Jurkat, Clone E6-1 (cell line): ENCODE measurements around the gene TMEM236.

Experiments
- DNase-seq: peaks from one replicate; pipeline ENCODE4 v3.0.0-alpha.2; 2011; ENCODE audit warnings: low read depth, low spot score
- H3K4me3 ChIP-seq: 2 replicates; pipeline ENCODE4 v1.5.1; 2011; ENCODE audit warnings: mild to moderate bottlenecking, low read length, control low read depth, moderate library complexity

TMEM236 gene

DNA sequence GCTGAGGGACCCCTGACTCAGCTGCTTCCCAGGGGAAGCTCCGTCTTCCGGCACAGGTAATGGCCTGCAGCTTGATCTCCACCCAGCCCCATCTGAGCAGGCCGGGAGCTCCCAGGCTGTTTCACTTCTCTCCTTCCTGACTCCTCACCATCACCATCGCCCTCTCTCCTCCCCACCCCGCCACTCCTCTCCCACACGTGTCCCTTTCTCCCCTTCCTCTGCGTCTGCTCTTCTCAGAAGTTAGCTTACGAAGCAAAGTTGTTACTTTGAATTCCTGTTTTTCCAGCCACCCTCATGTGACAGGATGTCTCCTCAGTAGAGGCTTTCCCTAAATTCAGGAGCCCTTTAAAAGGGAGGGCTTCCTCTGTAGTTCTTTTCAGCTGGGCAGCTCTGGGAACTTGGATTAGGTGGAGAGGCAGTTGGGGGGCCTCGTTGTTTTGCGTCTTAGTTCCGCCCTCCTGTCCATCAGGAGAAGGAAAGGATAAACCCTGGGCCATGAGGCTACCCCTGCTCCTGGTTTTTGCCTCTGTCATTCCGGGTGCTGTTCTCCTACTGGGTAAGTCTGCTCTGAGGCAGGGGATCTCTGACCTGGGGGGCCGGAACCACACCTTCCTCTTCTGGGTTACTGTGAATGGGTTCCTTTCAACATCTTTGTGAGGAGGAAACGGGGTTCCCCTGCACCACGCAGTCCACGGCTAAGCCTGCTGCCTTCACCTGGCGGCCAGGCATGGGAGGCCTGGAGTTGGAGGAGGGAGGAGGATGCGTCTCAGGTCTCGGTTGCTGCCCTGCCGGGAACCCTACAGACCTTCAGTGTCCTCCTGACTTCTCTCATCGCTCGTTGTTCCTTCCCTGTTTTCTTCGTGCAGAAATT, 57.2 kb downstream of the TMEM236 start, which contains the start of gene MRC1:
Gene MRC1 (plus strand): TSS at position 378 of the 871 bp plus-strand sequence. CDS start 118 bp downstream, at position 496.
- H3K4me3 ChIP-seq = no peak within 1 kb of the TSS
- DNase-seq = no peak

DNA sequence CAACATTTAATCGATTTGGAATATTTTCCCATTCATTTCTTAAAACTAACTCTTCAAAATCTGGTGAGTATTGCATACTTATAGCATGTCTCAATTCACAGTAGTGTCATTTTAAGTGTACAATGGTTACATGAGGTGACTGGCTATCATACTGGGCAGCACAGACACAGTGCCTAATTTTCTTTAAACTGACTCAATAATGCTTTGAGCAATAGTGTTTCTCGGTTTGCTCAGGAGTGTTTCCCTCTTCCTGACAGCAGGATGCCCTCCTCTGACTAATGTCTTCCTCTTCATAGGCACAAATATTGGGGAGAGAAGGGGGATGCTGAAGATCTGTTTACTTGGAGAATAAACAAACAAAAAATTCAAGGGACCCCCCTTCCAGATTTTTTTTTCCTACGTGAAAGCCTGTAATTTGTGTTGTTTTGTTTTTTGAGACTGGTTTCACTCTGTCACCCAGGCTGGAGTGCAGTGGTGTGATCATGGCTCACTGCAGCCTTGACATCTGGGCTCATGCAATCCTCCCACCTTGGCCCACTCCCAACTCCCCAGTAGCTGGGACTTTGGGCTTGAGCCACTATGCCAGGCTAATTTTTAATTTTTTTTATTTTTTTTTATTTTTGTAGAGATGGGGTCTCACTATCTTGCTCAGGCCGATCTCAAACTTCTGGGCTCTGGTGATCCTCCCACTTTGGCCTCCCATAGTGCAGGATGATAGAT, 59.3 kb downstream of the TMEM236 start:
- no peak for DNase-seq
- no peak overlapping the region for H3K4me3 ChIP-seq

DNA sequence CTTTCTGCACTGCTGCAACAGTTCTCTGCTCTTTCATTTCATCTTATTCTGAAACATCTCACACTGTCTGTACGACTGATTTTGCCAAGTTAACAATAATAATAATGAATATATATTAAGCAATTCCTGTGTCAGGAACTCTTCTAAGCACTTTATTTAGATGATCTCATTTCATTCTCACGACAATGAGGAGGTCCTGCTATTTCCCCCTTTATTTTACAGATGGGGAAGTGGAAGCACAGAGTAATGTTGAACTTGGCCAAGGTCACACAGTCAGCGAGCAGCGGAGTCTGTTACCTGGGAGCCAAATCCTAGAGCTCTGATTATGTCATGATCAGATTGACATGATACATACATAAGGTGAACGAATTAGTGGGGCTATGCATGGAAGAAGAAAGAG, 63.0 kb downstream of the TMEM236 start:
- no peak for DNase-seq
- no peak overlapping the region for H3K4me3 ChIP-seq

DNA sequence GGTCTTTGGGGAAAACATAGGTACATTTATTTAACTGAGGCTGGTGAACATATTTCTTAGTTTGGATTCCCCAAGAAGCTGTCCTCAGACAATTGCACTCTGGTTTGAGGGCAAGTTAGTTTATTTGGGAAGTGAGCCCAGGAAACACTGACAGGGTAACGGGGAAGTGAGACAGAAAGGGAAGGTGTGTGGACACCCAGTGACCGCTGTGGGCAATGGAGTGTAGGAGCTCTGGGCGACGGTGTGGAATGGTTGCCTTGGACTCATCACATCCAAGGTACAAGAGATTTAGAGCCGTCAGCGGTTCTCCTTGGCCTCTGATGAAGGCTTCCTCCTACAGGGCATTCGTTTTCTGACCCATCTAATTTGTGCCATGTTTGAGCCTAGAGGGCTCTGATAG, 64.2 kb downstream of the TMEM236 start:
- DNase-seq = no peak
- no peak overlapping the region for H3K4me3 ChIP-seq

DNA sequence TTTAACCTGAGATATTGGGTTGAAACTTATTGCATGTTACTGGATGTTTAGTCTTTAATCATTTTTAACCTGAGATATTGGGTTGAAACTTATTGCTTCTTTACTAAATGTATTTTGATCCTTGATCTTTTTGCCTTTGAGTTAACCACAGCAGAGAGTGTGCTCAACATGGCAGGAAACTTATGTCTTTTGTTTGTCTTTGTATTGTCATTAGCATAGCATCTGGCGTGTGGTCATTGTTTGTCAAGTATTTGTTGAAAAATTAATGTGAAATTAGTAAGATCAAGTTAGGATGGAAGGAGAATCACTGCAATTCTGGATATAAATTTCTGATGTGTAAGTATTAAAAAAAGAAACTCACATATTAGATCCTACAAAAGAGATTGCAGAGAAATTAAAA, 65.3 kb downstream of the TMEM236 start:
- DNase-seq = no peak
- no peak overlapping the region for H3K4me3 ChIP-seq

DNA sequence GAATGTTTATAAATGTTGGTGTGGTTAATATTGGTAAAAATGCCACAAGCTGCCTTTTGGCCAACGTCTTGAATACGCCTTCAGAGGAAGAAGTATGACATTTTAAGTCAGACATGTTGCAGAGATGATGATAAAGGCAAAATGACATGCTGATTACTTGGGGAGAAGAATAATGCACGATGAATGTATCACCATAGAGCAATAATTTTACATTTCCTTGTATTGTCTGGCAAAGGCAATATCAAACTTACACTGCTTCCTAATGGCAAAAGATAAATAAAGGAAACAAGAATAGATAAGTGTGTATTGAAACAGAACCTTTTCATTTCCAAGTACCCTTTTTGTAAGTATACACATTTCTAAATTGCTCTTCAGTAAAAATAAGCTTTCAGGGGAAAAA, 65.8 kb downstream of the TMEM236 start:
- no peak overlapping the region for H3K4me3 ChIP-seq

DNA sequence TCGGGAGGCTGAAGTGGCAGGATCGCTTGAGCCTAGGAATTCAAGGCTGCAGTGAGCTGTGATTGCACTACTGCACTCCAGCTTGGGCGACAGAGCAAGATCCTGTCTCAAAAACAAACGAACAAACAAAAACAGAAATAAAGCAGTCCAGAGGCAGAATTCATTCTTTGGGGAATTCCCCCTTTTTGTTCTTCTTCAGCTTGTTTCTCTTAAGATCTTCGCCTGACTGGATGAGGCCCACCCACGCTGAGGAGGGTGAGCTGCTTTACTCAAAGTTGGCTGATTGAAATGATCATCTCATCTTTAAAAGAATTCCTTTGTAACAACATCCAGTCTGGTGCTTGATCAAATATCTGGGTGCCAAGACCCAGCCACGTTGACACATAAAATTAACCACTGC, 67.8 kb downstream of the TMEM236 start:
- no peak for DNase-seq
- no peak overlapping the region for H3K4me3 ChIP-seq

More for the DNA sequence above, 65.8 kb downstream of the TMEM236 start:
- no peak for DNase-seq

DNA sequence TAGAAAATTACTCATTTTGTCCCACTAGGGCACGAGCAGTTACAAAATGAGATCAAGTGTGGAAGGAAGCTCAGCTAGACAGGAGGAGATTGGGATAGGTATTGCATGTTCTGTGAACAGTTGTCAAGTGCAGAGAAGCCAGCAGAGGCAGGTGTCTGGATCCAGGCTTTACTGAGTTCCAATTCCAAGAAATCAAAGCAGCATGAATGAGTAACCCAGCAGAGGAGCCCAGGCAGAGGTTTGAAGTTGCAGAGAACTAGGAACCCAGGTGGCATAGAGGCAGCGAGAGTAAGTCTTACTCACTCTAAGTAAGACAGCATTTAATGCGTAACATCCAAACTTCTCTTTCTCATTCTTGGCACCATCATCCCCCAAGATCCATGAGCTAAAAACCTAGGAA, 68.9 kb downstream of the TMEM236 start:
- no peak for DNase-seq
- H3K4me3 ChIP-seq = no peak overlapping the region

DNA sequence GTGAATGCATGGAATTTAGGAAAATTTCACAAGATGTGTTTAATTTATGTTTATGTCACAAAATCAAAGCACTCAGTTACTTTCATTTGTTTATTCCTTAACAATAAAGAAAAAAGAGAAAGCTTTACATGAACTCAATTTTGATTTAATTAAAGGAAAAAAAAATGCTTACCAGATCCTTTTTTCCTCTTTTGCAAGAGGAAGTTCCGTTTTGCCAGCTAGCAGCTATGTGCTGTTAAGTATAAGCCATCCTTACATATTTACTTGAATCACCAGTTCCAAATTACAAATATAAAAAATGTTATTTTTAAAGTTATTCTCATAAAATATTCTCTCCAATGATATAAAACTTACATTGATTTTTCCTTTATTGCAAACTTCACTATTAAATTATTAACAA, 69.9 kb downstream of the TMEM236 start:
- no peak for DNase-seq
- H3K4me3 ChIP-seq = no peak overlapping the region

DNA sequence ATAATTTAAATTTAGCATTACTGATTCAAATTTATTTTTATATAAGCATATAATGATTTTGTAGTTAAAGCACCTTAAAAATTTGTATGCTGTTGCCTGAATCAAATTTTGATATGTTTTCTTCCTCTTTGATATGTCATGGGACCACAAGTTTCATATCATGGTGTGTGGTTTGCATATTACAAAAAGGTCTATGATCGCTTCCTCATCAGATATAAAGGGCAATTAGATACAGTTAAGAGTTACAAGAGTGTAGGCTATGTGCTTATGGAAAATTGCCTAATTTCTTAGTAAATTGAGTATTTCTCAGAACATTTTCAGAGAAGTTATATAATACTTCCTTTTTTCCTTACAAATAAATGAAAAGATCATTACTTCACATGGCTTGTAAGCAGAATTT, 79.3 kb downstream of the TMEM236 start:
- H3K4me3 ChIP-seq = no peak overlapping the region
- DNase-seq = no peak

DNA sequence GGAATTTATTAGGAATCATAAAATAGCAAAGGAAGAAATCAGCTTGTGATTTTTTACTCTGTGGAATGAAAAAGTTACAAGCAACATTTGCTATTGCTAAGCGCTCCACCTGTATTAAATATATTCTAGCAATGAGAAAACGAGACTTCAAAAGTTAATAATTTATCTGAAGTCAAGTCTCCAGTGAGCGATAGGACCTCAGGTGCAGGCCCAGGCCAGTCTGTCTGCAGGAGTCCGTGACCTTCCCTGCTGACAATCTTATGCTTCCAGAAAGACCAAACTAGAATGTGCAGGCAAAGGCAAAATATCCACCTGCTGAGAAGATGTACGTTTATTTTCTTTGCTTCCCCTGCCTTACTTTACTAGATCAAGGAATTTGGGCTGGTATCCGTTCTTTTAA, 79.9 kb downstream of the TMEM236 start:
- no peak for DNase-seq
- no peak overlapping the region for H3K4me3 ChIP-seq

DNA sequence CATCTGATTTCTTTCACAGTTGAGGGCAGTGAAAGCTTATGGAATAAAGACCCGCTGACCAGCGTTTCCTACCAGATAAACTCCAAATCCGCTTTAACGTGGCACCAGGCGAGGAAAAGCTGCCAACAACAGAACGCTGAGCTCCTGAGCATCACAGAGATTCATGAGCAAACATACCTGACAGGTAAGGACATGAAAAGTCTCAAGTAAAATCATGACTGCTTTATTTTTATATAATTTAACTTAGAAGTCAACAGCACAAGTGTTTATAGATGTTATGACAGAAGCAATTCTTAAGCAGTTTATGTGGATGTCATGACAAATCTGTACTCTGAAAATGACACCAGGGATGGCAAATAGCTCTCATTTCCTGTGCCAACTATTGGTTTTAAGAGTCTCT, 81.7 kb downstream of the TMEM236 start:
- DNase-seq = no peak
- no peak overlapping the region for H3K4me3 ChIP-seq

DNA sequence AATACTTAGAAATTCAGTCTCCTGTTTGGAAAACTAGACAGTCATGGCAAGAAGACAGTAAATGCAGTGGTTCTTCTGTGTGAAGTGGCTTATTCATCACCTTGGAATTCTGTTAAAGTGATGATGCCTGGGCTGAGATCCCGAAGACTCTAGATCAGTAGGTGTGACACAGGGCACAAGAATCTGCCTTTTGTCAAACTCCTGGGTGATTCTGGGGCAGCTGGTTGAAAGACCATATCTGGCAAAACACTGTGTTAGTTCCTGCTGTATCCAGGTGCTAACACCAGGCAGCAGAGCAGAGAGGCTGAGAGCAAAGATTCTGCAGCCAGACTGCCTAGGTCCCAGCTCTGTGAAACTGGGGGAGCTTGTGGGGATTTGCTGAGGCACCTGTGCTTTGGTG, 83.7 kb downstream of the TMEM236 start:
- no peak for DNase-seq
- H3K4me3 ChIP-seq = no peak overlapping the region

DNA sequence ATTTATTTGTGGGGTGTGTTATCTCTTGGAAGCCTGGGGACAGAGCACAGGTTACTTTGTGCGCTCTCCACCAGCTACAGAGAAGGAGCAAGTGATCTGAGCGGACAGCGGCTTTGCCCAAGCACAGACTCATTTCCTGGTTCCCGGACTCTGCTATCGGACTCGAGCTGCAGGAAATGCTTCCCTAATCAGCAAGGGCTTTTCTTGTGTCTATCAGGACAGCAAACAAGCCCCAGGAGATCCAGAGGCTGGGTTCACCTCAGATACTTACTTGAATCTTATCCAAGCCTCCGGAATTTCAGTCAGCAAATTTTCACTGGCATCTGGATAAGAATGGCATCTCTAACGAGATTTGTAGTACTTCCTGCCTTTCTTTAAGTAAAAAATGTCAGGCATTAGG, 84.9 kb downstream of the TMEM236 start:
- DNase-seq = no peak

DNA sequence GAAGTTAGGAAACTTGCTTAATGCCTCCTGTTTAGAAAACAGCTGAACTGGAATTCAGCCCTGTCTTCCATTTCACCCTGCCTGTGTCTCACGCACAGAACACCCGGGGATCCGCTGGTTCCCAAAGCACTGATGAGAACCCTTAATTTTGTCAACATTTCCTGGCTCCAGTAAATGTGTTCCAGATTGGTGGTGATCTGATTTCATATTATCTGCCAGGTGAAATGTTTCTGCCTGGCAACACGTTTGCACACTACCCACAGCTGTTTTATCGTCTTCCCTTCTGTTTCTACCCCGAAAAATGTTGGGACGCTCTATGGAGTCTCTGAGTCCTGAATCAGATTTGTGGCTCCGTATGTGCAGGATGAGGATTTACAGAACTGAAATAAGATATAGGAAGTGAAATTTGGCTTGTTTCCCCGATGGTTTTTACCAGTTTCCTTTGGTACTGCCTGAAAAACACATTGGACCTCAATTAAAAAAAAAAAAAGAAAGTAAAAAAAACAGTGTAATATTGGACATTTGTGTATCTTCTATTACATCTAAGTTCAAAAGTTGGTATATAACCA, 86.2 kb downstream of the TMEM236 start:
- no peak for DNase-seq
- no peak overlapping the region for H3K4me3 ChIP-seq

More for the DNA sequence above, 84.9 kb downstream of the TMEM236 start:
- no peak overlapping the region for H3K4me3 ChIP-seq

DNA sequence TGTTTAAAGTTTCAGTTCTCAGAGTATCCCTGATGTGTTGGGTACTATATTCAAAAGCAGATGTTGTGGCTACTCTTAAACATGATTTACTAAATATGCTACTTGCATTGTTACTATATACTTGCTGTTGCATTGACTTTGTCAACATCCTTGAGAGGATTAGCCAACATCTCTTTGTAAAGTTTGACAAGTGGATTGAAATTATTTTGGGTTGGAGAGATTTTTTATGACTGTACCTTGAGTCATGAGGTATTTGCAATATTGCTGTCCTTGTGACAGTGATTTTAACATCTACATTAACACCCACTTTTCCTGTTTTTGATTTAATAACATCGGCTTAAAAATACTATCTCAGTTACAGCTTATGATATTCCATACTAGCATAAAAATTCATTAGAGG, 89.0 kb downstream of the TMEM236 start:
- no peak for DNase-seq
- no peak overlapping the region for H3K4me3 ChIP-seq

DNA sequence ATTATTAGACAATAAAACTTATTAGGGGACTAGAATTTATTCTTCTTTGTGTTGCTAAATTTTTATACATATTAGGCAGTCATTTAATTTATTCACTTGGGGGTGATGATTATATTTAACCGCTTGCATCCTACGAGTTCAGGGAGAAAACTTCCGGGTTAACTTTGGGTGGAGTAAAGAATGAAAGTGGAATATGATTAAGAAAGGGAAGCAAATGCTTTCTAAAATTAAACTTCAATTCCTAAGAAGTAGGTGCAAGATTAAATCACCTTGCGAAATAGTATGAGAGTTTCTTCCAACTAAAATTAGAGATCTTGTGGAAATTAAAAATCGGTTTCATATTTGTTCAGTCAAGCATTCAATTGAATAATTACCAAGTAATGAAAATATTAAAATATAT, 90.6 kb downstream of the TMEM236 start:
- DNase-seq = no peak
- H3K4me3 ChIP-seq = no peak overlapping the region

DNA sequence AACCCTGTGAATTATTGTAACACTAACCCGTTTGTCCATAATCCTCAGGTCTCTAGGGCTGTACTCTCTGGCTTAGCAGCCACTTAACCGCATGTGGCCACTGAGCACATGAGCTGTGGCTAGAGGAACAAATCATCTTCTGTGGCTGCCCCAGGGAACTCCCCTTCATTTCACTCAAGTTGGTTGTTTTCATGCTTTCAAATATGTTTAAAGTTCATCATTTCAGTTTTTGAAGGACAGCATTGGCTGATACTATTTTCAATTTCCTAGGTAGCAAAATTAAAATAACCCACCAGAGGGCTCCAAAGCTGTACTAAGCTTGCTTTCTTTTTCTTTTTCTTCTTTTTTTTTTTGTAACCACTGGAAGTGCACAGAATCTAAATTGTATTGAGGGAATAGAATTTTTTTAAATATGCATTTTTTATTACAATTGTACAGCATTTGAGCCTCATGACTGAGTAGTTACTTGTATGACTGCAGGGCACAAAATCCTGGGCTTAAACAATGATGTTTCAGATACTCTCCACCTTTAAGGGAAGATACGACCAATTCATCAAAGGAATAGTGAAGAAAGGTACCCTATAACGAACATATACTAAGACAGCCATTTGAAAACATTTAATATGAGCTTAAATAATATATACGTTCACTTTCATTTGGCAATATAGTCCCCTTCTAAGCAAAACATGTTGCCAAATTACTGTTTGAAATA, 95.7 kb downstream of the TMEM236 start:
- no peak overlapping the region for H3K4me3 ChIP-seq
- DNase-seq = no peak

DNA sequence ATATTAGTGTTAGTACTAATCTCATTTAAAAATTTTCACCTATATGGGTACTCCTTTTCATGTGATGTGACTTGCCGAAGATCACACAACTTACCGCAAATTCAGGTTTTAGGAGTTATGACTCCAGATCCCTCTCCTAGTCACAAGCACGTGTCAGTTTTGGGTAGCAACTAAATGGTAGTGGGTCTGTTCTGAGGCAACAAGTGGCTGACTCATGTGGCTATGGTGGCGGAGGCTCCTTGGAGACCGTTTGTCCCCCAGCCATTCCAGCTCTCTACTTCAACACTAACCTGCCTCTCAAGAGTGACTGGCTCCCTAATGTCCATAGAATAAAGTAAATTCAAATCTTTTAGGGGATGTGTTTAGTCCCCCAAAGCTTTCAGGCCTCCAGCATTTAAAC, 96.6 kb downstream of the TMEM236 start:
- DNase-seq = peak; percentile 70
- no peak overlapping the region for H3K4me3 ChIP-seq
